ENCODE measurements around the gene HOXA13.

GRCh38 chr7:27172315-27172774 is 27.5 kb downstream of the HOXA13 start:
- no peak for TF ChIP-seq POLR2A (IDR thresholded peaks at IDR 0.05; ENCODE audit: low read depth)
- no peak for TF ChIP-seq CTCF (IDR thresholded peaks at IDR 0.05)
- no peak for TF ChIP-seq EP300 (IDR thresholded peaks at IDR 0.05)
